Peyer's patch (tissue), 4 donors: ENCODE data around the gene TRPC4.

Source experiments
- CTCF ChIP-seq, 6 experiments: fragments of 450-650 bp in 4 of 6; fragments of 200-600 bp in 2 of 6; sonication (generic) in 1 of 6; IDR thresholded peaks; one replicate each; pipeline ENCODE4 v1.5.1; 2017 to 2019; ENCODE audit warnings: antibody characterized with exemption in 6 of 6, mild to moderate bottlenecking in 3 of 6, moderate library complexity in 1 of 6
- POLR2A ChIP-seq, 2 donors: fragments of 450-650 bp; IDR thresholded peaks; one replicate each; pipeline ENCODE4 v1.5.1; 2017; ENCODE audit warnings: antibody characterized with exemption in 2 of 2, mild to moderate bottlenecking in 2 of 2, moderate library complexity in 2 of 2

GRCh38 chr13:37870895-37871550, 1.5 kb upstream of the TRPC4 start:
- TF ChIP-seq POLR2A (IDR thresholded peaks at IDR 0.05) (no peak), CTCF (IDR thresholded peaks at IDR 0.05) (no peak)
